ENCODE measurements around the gene FMO3.

DNA sequence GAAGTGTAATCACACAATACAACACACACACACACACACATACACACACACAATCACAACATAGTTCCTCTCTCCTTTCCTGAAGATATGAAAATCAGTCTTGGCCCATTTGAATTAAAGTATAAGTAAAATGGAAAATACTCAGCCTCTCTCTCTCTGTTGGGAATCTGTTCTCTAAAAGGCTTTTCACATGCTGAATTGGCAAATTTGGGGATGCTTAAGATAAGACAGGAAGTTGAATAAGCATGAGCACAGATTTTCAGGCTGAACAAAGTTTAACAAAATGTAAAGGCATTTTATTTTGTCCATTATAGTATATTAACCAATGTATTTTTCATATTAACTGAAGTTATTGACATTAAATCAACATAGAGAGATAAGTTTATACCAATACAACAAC lies 70.7 kb downstream of the FMO3 start:
- TF ChIP-seq, protein P1, sequence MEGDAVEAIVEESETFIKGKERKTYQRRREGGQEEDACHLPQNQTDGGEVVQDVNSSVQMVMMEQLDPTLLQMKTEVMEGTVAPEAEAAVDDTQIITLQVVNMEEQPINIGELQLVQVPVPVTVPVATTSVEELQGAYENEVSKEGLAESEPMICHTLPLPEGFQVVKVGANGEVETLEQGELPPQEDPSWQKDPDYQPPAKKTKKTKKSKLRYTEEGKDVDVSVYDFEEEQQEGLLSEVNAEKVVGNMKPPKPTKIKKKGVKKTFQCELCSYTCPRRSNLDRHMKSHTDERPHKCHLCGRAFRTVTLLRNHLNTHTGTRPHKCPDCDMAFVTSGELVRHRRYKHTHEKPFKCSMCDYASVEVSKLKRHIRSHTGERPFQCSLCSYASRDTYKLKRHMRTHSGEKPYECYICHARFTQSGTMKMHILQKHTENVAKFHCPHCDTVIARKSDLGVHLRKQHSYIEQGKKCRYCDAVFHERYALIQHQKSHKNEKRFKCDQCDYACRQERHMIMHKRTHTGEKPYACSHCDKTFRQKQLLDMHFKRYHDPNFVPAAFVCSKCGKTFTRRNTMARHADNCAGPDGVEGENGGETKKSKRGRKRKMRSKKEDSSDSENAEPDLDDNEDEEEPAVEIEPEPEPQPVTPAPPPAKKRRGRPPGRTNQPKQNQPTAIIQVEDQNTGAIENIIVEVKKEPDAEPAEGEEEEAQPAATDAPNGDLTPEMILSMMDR (IDR thresholded peaks at IDR 0.05; ENCODE audit: borderline replicate concordance, extremely low read depth, low read length, poor library complexity, severe bottlenecking), result no peak
- no peak for TF ChIP-seq EZH2 (IDR thresholded peaks at IDR 0.05; ENCODE audit: borderline replicate concordance, low read depth, low read length, severe bottlenecking)

All from DND-41 (cell line).